ENCODE measurements around the gene ZNF729. TPM values are rescaled to one million over a fixed set of nuclear protein-coding genes. Genes with fewer than 3 reads are reported as not detected.

ZNF729 gene
- total RNA-seq, 1 experiment from 2014 or later = not detected

DNA sequence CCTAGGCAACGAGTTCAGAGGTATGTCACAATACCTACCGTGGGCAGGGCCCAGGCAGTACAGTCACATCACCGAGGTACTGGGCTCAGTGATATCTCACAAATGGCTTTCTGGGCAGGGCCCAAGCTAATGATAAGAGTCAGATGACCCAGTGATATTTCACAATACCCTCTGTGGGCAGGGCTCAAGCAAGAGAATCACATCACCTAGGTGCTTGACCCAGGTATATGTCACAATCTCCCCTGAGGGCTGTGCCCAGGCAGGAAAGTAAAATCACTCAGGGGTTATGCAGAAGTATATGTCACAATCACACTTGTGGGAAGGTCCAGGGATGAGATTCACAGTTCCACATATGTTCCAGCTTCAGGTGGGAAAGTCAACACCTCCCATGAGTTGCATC is 45.3 kb downstream of the ZNF729 start:
- Histone ChIP-seq H4K20me1 (ENCODE audit: control insufficient read depth, insufficient read depth, insufficient read length) (no peaks in the 10 kb centered on the region), H3K56ac (ENCODE audit: insufficient read length, low read depth, low read length) (no peak overlapping the region), H4K8ac (replicated peaks; ENCODE audit: insufficient read length, low read depth, low read length) (no peak overlapping the region), H3K4me1 (ENCODE audit: insufficient read depth, low read length) (no peaks in the 10 kb centered on the region), H3K79me1 (ENCODE audit: insufficient read depth, low read depth, low read length, poor library complexity, severe bottlenecking) (no peaks in the 10 kb centered on the region), H2BK12ac (ENCODE audit: insufficient read length, low read depth, low read length) (no peak overlapping the region), H3T11ph (ENCODE audit: low read length) (no peak overlapping the region), H2AFZ (ENCODE audit: low read length) (no peak overlapping the region), H3K23ac (ENCODE audit: insufficient read length, low read depth, low read length) (no peak overlapping the region), H3K9me3 (ENCODE audit: control insufficient read depth, low read depth, low read length) (peaks cover 100% of the 10 kb centered on the region), H3K4me2 (ENCODE audit: insufficient read depth, insufficient read length, low read length) (no peak overlapping the region), H3K14ac (ENCODE audit: insufficient read depth, low read length) (no peak overlapping the region), H2BK120ac (ENCODE audit: low read depth, low read length, poor library complexity, severe bottlenecking) (no peak overlapping the region), H3K9ac (ENCODE audit: extremely low read depth, insufficient read length, low read length) (no peak overlapping the region), H4K91ac (ENCODE audit: insufficient read length, low read depth, low read length) (no peak overlapping the region), H3K79me2 (ENCODE audit: insufficient read depth, low read length) (no peaks in the 10 kb centered on the region), H3K27ac (ENCODE audit: insufficient read length, low read depth, low read length) (no peak overlapping the region), H2BK5ac (ENCODE audit: insufficient read length, low read length) (no peak overlapping the region), H2BK20ac (ENCODE audit: low read depth, low read length, poor library complexity, severe bottlenecking) (no peak overlapping the region), H3K18ac (ENCODE audit: insufficient read length, low read depth, low read length) (no peak overlapping the region), H3K4ac (ENCODE audit: low read depth, low read length) (no peak overlapping the region), H3K23me2 (ENCODE audit: insufficient read length, low read depth, low read length, poor library complexity, severe bottlenecking) (no peaks in the 10 kb centered on the region), H2BK15ac (ENCODE audit: low read depth, low read length) (no peak overlapping the region), H3K27me3 (ENCODE audit: insufficient read depth, low read length) (no peaks in the 10 kb centered on the region), H2AK5ac (ENCODE audit: insufficient read length, low read length) (no peak overlapping the region), H4K5ac (ENCODE audit: insufficient read length, low read depth, low read length) (no peak overlapping the region)
- no peaks in the 10 kb centered on the region; the same call in 1 of the 2 replicates for H3K27me3 Mint-ChIP-seq (ENCODE audit: low read depth)
- H3K27ac Mint-ChIP-seq = no peak overlapping the region
- H3K36me3 Mint-ChIP-seq (ENCODE audit: insufficient read depth in 1 of 3, low read depth in 3 of 3) = peaks cover 0 to 24% (median 24%) of the 10 kb centered on the region in 3 experiments; a peak in 5 of 7 replicates
- DNase-seq = no peak
- TF ChIP-seq, protein P1, sequence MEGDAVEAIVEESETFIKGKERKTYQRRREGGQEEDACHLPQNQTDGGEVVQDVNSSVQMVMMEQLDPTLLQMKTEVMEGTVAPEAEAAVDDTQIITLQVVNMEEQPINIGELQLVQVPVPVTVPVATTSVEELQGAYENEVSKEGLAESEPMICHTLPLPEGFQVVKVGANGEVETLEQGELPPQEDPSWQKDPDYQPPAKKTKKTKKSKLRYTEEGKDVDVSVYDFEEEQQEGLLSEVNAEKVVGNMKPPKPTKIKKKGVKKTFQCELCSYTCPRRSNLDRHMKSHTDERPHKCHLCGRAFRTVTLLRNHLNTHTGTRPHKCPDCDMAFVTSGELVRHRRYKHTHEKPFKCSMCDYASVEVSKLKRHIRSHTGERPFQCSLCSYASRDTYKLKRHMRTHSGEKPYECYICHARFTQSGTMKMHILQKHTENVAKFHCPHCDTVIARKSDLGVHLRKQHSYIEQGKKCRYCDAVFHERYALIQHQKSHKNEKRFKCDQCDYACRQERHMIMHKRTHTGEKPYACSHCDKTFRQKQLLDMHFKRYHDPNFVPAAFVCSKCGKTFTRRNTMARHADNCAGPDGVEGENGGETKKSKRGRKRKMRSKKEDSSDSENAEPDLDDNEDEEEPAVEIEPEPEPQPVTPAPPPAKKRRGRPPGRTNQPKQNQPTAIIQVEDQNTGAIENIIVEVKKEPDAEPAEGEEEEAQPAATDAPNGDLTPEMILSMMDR (conservative IDR thresholded peaks at IDR 0.05) = no peak
- H3K4me1 Mint-ChIP-seq = no peaks in the 10 kb centered on the region
- H3K9me3 Mint-ChIP-seq = peaks cover 97 to 100% of the 10 kb centered on the region in 2 experiments
- WGBS (ENCODE audit: extremely low coverage, insufficient read length, low lambda C conversion rate) = no CpG with 5 or more reads among the region's 3 CpGs
- H3K4me3 Mint-ChIP-seq = no peak overlapping the region

Data from H9 (cell line).